A673 (cell line): Measurements from ENCODE around the gene MYRF. TPM values are rescaled to one million over a fixed set of nuclear protein-coding genes. Genes with fewer than 3 reads are reported as not detected.

Experiments
- BruUV-seq: library from RNA; stranded (reverse); fragments of 400-500 nt; replicated peaks from 2 replicates; lab custom pipeline; 2021; lab: Mats Ljungman, UMichigan
- CTCF ChIA-PET: fragments of 300-600 bp; sonication (Branson Sonifier 250); formaldehyde crosslinking; loops from one replicate; lab custom pipeline; 2022; ENCODE audit warnings: antibody characterized with exemption; lab: Charles Lee
- POLR2A ChIA-PET: fragments of 300-600 bp; sonication (Branson Sonifier 250); formaldehyde crosslinking; loops from one replicate; lab custom pipeline; 2022; ENCODE audit warnings: antibody characterized with exemption; ENCODE audit not compliant: low non-redundant PET; lab: Charles Lee
- DNase-seq: peaks from one replicate; pipeline ENCODE4 v3.0.0-alpha.2; 2015; ENCODE audit warnings: low spot score
- H3K27ac ChIP-seq: fragments of 200-600 bp; sonication (generic); 2 replicates; pipeline ENCODE4 v1.5.1; 2016; ENCODE audit warnings: mixed run types, low read depth, mild to moderate bottlenecking, mixed read lengths, antibody characterized with exemption, low read length; ENCODE audit not compliant: poor library complexity, severe bottlenecking
- H3K27me3 ChIP-seq: fragments of 200-600 bp; sonication (generic); replicated peaks from 2 replicates; pipeline ENCODE4 v1.6.1; 2017; ENCODE audit warnings: mixed run types, low read depth, mild to moderate bottlenecking, mixed read lengths, antibody characterized with exemption, low read length; ENCODE audit not compliant: insufficient read depth, poor library complexity
- H3K36me3 ChIP-seq: fragments of 200-600 bp; sonication (generic); 2 replicates; pipeline ENCODE4 v1.6.1; 2016; ENCODE audit warnings: mixed run types, mild to moderate bottlenecking, mixed read lengths, antibody characterized with exemption, low read length; ENCODE audit not compliant: insufficient read depth, poor library complexity, severe bottlenecking
- H3K4me1 ChIP-seq: fragments of 200-600 bp; sonication (generic); 2 replicates; pipeline ENCODE4 v1.6.1; 2017; ENCODE audit warnings: mixed run types, mild to moderate bottlenecking, mixed read lengths, antibody characterized with exemption, low read length; ENCODE audit not compliant: insufficient read depth, poor library complexity, severe bottlenecking
- H3K4me3 ChIP-seq: fragments of 200-600 bp; sonication (generic); 2 replicates; pipeline ENCODE4 v1.5.1; 2016; ENCODE audit warnings: low read depth, mixed run types, mild to moderate bottlenecking, mixed read lengths, low read length; ENCODE audit not compliant: poor library complexity, severe bottlenecking
- H3K9me3 ChIP-seq: fragments of 200-600 bp; sonication (generic); 2 replicates; pipeline ENCODE4 v1.6.1; 2016; ENCODE audit warnings: mixed run types, low read depth, mild to moderate bottlenecking, mixed read lengths, antibody characterized with exemption, low read length; ENCODE audit not compliant: poor library complexity, severe bottlenecking
- CTCF ChIP-seq: fragments of 300-800, 200-600 bp; sonication (generic); conservative IDR thresholded peaks from 2 replicates; pipeline ENCODE4 v1.5.1; 2017; ENCODE audit warnings: low read depth, mild to moderate bottlenecking, antibody characterized with exemption, low read length, moderate library complexity, mixed read lengths
- EZH2 ChIP-seq: fragments of 200-600 bp; sonication (generic); IDR thresholded peaks from 2 replicates; pipeline ENCODE4 v1.6.1; 2017; ENCODE audit warnings: borderline replicate concordance, low read depth, mild to moderate bottlenecking, mixed read lengths, antibody characterized with exemption, low read length; ENCODE audit not compliant: poor library complexity, severe bottlenecking
- intact Hi-C: fragments of 100-400 bp; cut with micrococcal nuclease; formaldehyde crosslinking; loops from one replicate; pipeline ENCODE4 v1.10.0; 2022; ENCODE audit not compliant: unreplicated experiment
- total RNA-seq: library from RNA; stranded (reverse); gene quantifications from 2 replicates; pipeline ENCODE4 v1.2.3, GENCODE V29; 2021

The MYRF gene
- total RNA-seq, 1 experiment from 2014 or later, result 11.2 TPM

DNA sequence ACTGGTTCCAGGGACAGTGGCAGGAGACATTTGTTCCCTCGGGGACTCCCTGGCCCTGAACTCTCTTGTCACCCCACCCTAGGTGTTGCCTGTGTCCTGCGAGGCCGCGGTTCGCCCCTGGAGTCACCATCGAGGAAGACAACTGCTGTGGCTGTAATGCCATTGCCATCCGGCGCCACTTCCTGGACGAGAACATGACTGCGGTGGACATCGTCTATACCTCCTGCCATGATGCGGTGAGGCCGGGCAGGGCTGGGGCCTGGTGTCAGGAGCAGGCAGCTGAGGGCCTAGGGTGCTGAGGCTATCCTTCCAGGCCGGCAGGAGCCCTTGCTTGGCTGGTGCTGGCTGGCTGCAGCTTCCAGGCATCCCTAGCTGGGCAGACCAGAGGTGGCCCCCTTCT, 17.7 kb upstream of the MYRF start:
- Histone ChIP-seq H3K27me3 (no peaks in the 10 kb centered on the region), H3K27ac (no peak overlapping the region), H3K36me3 (peaks cover 13% of the 10 kb centered on the region), H3K9me3 (no peaks in the 10 kb centered on the region), H3K4me3 (no peak overlapping the region), H3K4me1 (no peaks in the 10 kb centered on the region)
- POLR2A ChIA-PET, result no interaction called here
- BruUV-seq, result no TSS peak
- intact Hi-C loops, result loop anchor here (10.0 kb wide), 2 partner anchors 260 to 290 kb away; no protein-coding TSS in a partner anchor
- CTCF ChIA-PET, result no interaction called here
- DNase-seq, result no peak
- TF ChIP-seq EZH2 (no peak), CTCF (no peak)

- no peak for DNase-seq
- H3K9me3 ChIP-seq, result no peaks in the 10 kb centered on the region
- TF ChIP-seq CTCF, result no peak
- TF ChIP-seq EZH2, result no peak
- H3K4me1 ChIP-seq, result no peaks in the 10 kb centered on the region
- CTCF ChIA-PET, result no interaction called here
- intact Hi-C loops, result loop anchor here (10.0 kb wide), 2 partner anchors 261 to 291 kb away; no protein-coding TSS in a partner anchor
- H3K4me3 ChIP-seq, result no peak overlapping the region
- peaks cover 13% of the 10 kb centered on the region for H3K36me3 ChIP-seq
- POLR2A ChIA-PET, result no interaction called here
- BruUV-seq, result no TSS peak
- H3K27me3 ChIP-seq, result no peaks in the 10 kb centered on the region
- no peak overlapping the region for H3K27ac ChIP-seq
Observed at GRCh38 chr11:61735391-61735790, 17.0 kb upstream of the MYRF start.

- POLR2A ChIA-PET, result no interaction called here
- intact Hi-C loops, result loop anchor here (10.0 kb wide), 2 partner anchors 262 to 292 kb away; no protein-coding TSS in a partner anchor
- DNase-seq, result no peak
- Histone ChIP-seq H3K9me3 (no peaks in the 10 kb centered on the region), H3K27me3 (no peaks in the 10 kb centered on the region), H3K27ac (no peak overlapping the region), H3K36me3 (peaks cover 17% of the 10 kb centered on the region), H3K4me1 (no peaks in the 10 kb centered on the region), H3K4me3 (no peak overlapping the region)
- BruUV-seq, result no TSS peak
- CTCF ChIA-PET, result no interaction called here
- no peak for TF ChIP-seq CTCF
- no peak for TF ChIP-seq EZH2
Observed at GRCh38 chr11:61736310-61736709, 16.1 kb upstream of the MYRF start.
